H1 (cell line): ENCODE measurements around the gene CD48. TPM values are rescaled to one million over a fixed set of nuclear protein-coding genes. Genes with fewer than 3 reads are reported as not detected.

Experiments used
- CTCF ChIA-PET: fragments of 300-600 bp; sonication (Branson Sonifier 250); formaldehyde crosslinking; loops from one replicate; lab custom pipeline; 2021; ENCODE audit not compliant: partially characterized antibody; lab: Charles Lee
- POLR2A ChIA-PET: fragments of 300-600 bp; sonication (Branson Sonifier 250); formaldehyde crosslinking; loops from one replicate; lab custom pipeline; 2021; ENCODE audit warnings: inconsistent platforms; ENCODE audit not compliant: partially characterized antibody; lab: Charles Lee
- DNase-seq, 2 experiments: peaks; one replicate each; pipeline versions ENCODE4 v3.0.0 to v3.0.0-alpha.2; 2010 to 2022; ENCODE audit warnings: low spot score in 2 of 2, low read depth in 1 of 2, mixed read lengths in 1 of 2
- FAIRE-seq: peaks from 2 replicates; lab custom pipeline; 2011; peaks lifted over from hg19 to GRCh38; lab: Jason Lieb, UNC
- H2AFZ ChIP-seq: 2 replicates; pipeline ENCODE4 v1.8.1; 2012; ENCODE audit warnings: low read length, inconsistent platforms
- H2AK5ac ChIP-seq: 2 replicates; pipeline ENCODE4 v1.6.1; 2013; ENCODE audit warnings: low read depth, low read length
- H2BK120ac ChIP-seq: replicated peaks from 2 replicates; pipeline ENCODE3; 2013; ENCODE audit warnings: low read depth, low read length, inconsistent platforms
- H2BK12ac ChIP-seq: 2 replicates; pipeline ENCODE4 v1.6.1; 2013; ENCODE audit warnings: low read depth, low read length
- H2BK15ac ChIP-seq: 2 replicates; pipeline ENCODE4 v1.6.1; 2013; ENCODE audit warnings: low read length
- H2BK20ac ChIP-seq: 2 replicates; pipeline ENCODE4 v1.6.1; 2013; ENCODE audit warnings: low read length
- H2BK5ac ChIP-seq: 2 replicates; pipeline ENCODE4 v1.6.1; 2013; ENCODE audit warnings: low read depth, low read length
- H3K14ac ChIP-seq: 2 replicates; pipeline ENCODE4 v1.6.1; 2013; ENCODE audit warnings: inconsistent platforms; ENCODE audit not compliant: insufficient read length
- H3K18ac ChIP-seq: 2 replicates; pipeline ENCODE4 v1.6.1; 2013; ENCODE audit warnings: low read length; ENCODE audit errors: extremely low read depth
- H3K23ac ChIP-seq: 2 replicates; pipeline ENCODE4 v1.6.1; 2013; ENCODE audit warnings: inconsistent platforms; ENCODE audit not compliant: insufficient read length
- H3K23me2 ChIP-seq: 2 replicates; pipeline ENCODE4 v1.6.1; 2013; ENCODE audit warnings: low read depth, low read length
- H3K27ac ChIP-seq: 2 replicates; pipeline ENCODE4 v1.6.1; 2011; ENCODE audit warnings: low read depth, low read length, inconsistent platforms
- H3K27me3 ChIP-seq, 4 experiments: replicated peaks in 1 of 4; 1 replicate in 1 of 4; 2 replicates in 3 of 4; pipeline versions ENCODE4 v1.6.1 to v1.8.1; 2011 to 2013; ENCODE audit warnings: low read length in 3 of 4, mild to moderate bottlenecking in 3 of 4, inconsistent platforms in 2 of 4, mixed read lengths in 2 of 4, moderate library complexity in 1 of 4; ENCODE audit not compliant: control insufficient read depth in 3 of 4, insufficient read depth in 3 of 4; ENCODE audit errors: extremely low read depth in 1 of 4
- H3K36me3 ChIP-seq, 4 experiments: 2 replicates each; pipeline versions ENCODE4 v1.6.1 to v1.8.1; 2011 to 2013; ENCODE audit warnings: mild to moderate bottlenecking in 4 of 4, low read length in 3 of 4, moderate library complexity in 2 of 4, control low read depth in 1 of 4, inconsistent platforms in 1 of 4; ENCODE audit not compliant: insufficient read depth in 4 of 4, control insufficient read depth in 2 of 4
- H3K4ac ChIP-seq: replicated peaks from 2 replicates; pipeline ENCODE3; 2013; ENCODE audit warnings: low read length, low read depth, mixed read lengths, inconsistent platforms; ENCODE audit not compliant: insufficient read length
- H3K4me1 ChIP-seq, 4 experiments: replicated peaks in 1 of 4; 1 replicate in 1 of 4; 2 replicates in 3 of 4; pipeline versions ENCODE4 v1.6.1 to v1.8.1; 2011 to 2013; ENCODE audit warnings: low read length in 3 of 4, inconsistent platforms in 2 of 4, mixed read lengths in 1 of 4; ENCODE audit not compliant: insufficient read depth in 4 of 4, control insufficient read depth in 3 of 4
- H3K4me2 ChIP-seq, 2 experiments: 2 replicates each; pipeline versions ENCODE4 v1.6.1 to v1.8.1; 2011 to 2013; ENCODE audit warnings: low read depth in 2 of 2, low read length in 2 of 2, control low read depth in 1 of 2, inconsistent platforms in 1 of 2, mild to moderate bottlenecking in 1 of 2; ENCODE audit not compliant: insufficient read depth in 1 of 2
- H3K4me3 ChIP-seq, 4 experiments: fragments of 200-600, 300-600 bp in 1 of 4; sonication (generic), shearing (Covaris generic), sonication (Bioruptor Twin) in 1 of 4; 2 replicates each; pipeline versions ENCODE4 v1.5.1 to v1.8.1; 2011 to 2016; ENCODE audit warnings: low read length in 4 of 4, low read depth in 3 of 4, control low read depth in 2 of 4, inconsistent platforms in 2 of 4, mild to moderate bottlenecking in 2 of 4, mixed read lengths in 1 of 4, moderate library complexity in 1 of 4; ENCODE audit not compliant: insufficient read depth in 2 of 4; ENCODE audit errors: extremely low read depth in 1 of 4
- H3K56ac ChIP-seq: replicated peaks from 2 replicates; pipeline ENCODE3; 2013; ENCODE audit warnings: low read depth, mild to moderate bottlenecking, mixed read lengths, low read length, inconsistent platforms; ENCODE audit not compliant: insufficient read length
- H3K79me1 ChIP-seq: 2 replicates; pipeline ENCODE4 v1.6.1; 2013; ENCODE audit warnings: low read depth, low read length, control low read depth
- H3K79me2 ChIP-seq, 2 experiments: 2 replicates each; pipeline versions ENCODE4 v1.6.1 to v1.8.1; 2012 to 2013; ENCODE audit warnings: low read length in 2 of 2, mild to moderate bottlenecking in 2 of 2, inconsistent platforms in 1 of 2; ENCODE audit not compliant: insufficient read depth in 2 of 2, control insufficient read depth in 1 of 2
- H3K9ac ChIP-seq, 4 experiments: replicated peaks in 1 of 4; 1 replicate in 1 of 4; 2 replicates in 3 of 4; pipeline versions ENCODE4 v1.6.1 to v1.8.1; 2011 to 2013; ENCODE audit warnings: low read depth in 3 of 4, low read length in 3 of 4, control low read depth in 2 of 4, mild to moderate bottlenecking in 2 of 4, moderate library complexity in 2 of 4, inconsistent platforms in 1 of 4; ENCODE audit errors: extremely low read depth in 1 of 4
- H3K9me3 ChIP-seq, 2 experiments: 2 replicates each; pipeline versions ENCODE4 v1.6.1 to v1.8.1; 2012 to 2013; ENCODE audit warnings: mild to moderate bottlenecking in 2 of 2, moderate library complexity in 2 of 2, control low read depth in 1 of 2, inconsistent platforms in 1 of 2, low read depth in 1 of 2, low read length in 1 of 2, mixed read lengths in 1 of 2; ENCODE audit not compliant: insufficient read depth in 2 of 2
- H4K20me1 ChIP-seq, 2 experiments: replicated peaks in 1 of 2; 2 replicates each; pipeline versions ENCODE3 to v1.8.1; 2011 to 2013; ENCODE audit warnings: inconsistent platforms in 2 of 2, low read length in 2 of 2, mild to moderate bottlenecking in 1 of 2; ENCODE audit not compliant: insufficient read depth in 2 of 2, control insufficient read depth in 1 of 2
- H4K5ac ChIP-seq: 2 replicates; pipeline ENCODE4 v1.6.1; 2013; ENCODE audit warnings: low read length, low read depth, mixed read lengths, inconsistent platforms; ENCODE audit not compliant: insufficient read length
- H4K8ac ChIP-seq: 2 replicates; pipeline ENCODE4 v1.8.0; 2013; ENCODE audit warnings: mild to moderate bottlenecking, moderate library complexity, low read length, inconsistent platforms; ENCODE audit not compliant: insufficient read depth; ENCODE audit errors: extremely low read depth
- H4K91ac ChIP-seq: replicated peaks from 2 replicates; pipeline ENCODE3; 2013; ENCODE audit warnings: low read length, mixed read lengths, inconsistent platforms; ENCODE audit not compliant: insufficient read length
- ASH2L ChIP-seq: fragments of 200-600, 300-600 bp; sonication (generic); IDR thresholded peaks from one replicate; pipeline ENCODE4 v1.7.1; 2017; ENCODE audit warnings: low read length
- BACH1 ChIP-seq: IDR thresholded peaks from 2 replicates; pipeline ENCODE4 v1.6.1; 2012; ENCODE audit warnings: low read length, improper control_type of control experiment
- CBX8 ChIP-seq: fragments of 300-800, 300-1000 bp; sonication (generic); IDR thresholded peaks from 2 replicates; pipeline ENCODE4 v1.7.1; 2016; ENCODE audit warnings: low read depth, low read length, borderline replicate concordance
- E2F6 ChIP-seq: IDR thresholded peaks from 2 replicates; pipeline ENCODE4 v1.6.1; 2012; ENCODE audit warnings: inconsistent platforms
- EP300 ChIP-seq, 2 experiments: IDR thresholded peaks; 1 replicate in 1 of 2; 2 replicates in 1 of 2; pipeline ENCODE4 v1.6.1; 2011 to 2012; ENCODE audit warnings: low read depth in 2 of 2, low read length in 2 of 2, mild to moderate bottlenecking in 2 of 2, borderline replicate concordance in 1 of 2, inconsistent platforms in 1 of 2, moderate library complexity in 1 of 2
- GABPA ChIP-seq: IDR thresholded peaks from 2 replicates; pipeline ENCODE4 v1.6.1; 2011; ENCODE audit warnings: mild to moderate bottlenecking, low read length, moderate library complexity, borderline replicate concordance; ENCODE audit not compliant: insufficient read depth
- HDAC2 ChIP-seq, 2 experiments: fragments of 300-600 bp in 1 of 2; sonication (generic) in 1 of 2; IDR thresholded peaks; 2 replicates each; pipeline ENCODE4 v1.6.1; 2011 to 2012; ENCODE audit warnings: low read depth in 2 of 2, low read length in 2 of 2, mild to moderate bottlenecking in 2 of 2, moderate library complexity in 2 of 2, borderline replicate concordance in 1 of 2, inconsistent platforms in 1 of 2
- JUN ChIP-seq: IDR thresholded peaks from 2 replicates; pipeline ENCODE4 v1.6.1; 2011; ENCODE audit warnings: low read depth, mild to moderate bottlenecking, improper control_type of control experiment, low read length
- KDM4A ChIP-seq: IDR thresholded peaks from one replicate; pipeline ENCODE4 v1.7.1; 2012; ENCODE audit warnings: low read depth, mild to moderate bottlenecking, moderate library complexity, low read length, inconsistent platforms; ENCODE audit not compliant: severe bottlenecking
- KDM5A ChIP-seq: fragments of 200-600 bp; IDR thresholded peaks from 2 replicates; pipeline ENCODE4 v1.7.1; 2012; ENCODE audit warnings: mild to moderate bottlenecking, low read length, inconsistent platforms, mixed read lengths
- RNF2 ChIP-seq: fragments of 200-900, 300-1000 bp; sonication (generic); IDR thresholded peaks from 2 replicates; pipeline ENCODE4 v1.7.1; 2016; ENCODE audit warnings: borderline replicate concordance, low read depth, mild to moderate bottlenecking, antibody characterized with exemption, low read length; ENCODE audit not compliant: poor library complexity, severe bottlenecking; ENCODE audit errors: missing control alignments
- SAP30 ChIP-seq: fragments of 300-600 bp; sonication (generic); IDR thresholded peaks from 2 replicates; pipeline ENCODE4 v1.7.1; 2012; ENCODE audit warnings: low read length, moderate library complexity, mild to moderate bottlenecking, inconsistent platforms; ENCODE audit not compliant: insufficient read depth, insufficient replicate concordance
- SUZ12 ChIP-seq: fragments of 200-600 bp; sonication (generic); IDR thresholded peaks from 2 replicates; pipeline ENCODE4 v1.6.1; 2012; ENCODE audit warnings: mild to moderate bottlenecking, inconsistent platforms, low read length, moderate library complexity, mixed read lengths
- WGBS, 2 experiments: shearing (Covaris generic) in 1 of 2; methylation state at CpG; one replicate each; pipeline versions ENCODE4 v1.1.6 to v1.1.7; 2013 to 2015; ENCODE audit warnings: low lambda C conversion rate in 2 of 2, mixed read lengths in 2 of 2, inconsistent platforms in 1 of 2, low coverage in 1 of 2, missing lambda C conversion rate in 1 of 2; ENCODE audit not compliant: insufficient replicate concordance in 2 of 2, insufficient coverage in 1 of 2, insufficient read length in 1 of 2; ENCODE audit errors: extremely low coverage in 1 of 2, missing lambda C conversion rate in 1 of 2; 5-methylcytosine and 5-hydroxymethylcytosine counted together
- polyA plus RNA-seq, 7 experiments: library from polyadenylated mRNA; depleted of rRNA in 3 of 7; stranded (reverse) in 5 of 7; unstranded in 2 of 7; fragments of >200 nt in 5 of 7; fragments of 200-250 nt in 2 of 7; gene quantifications; 1 replicate in 5 of 7; 2 replicates in 1 of 7; 4 replicates in 1 of 7; pipeline versions ENCODE4 v1.2.1 to v1.2.3, GENCODE V29; 2011 to 2013; ENCODE audit warnings: missing spikeins in 2 of 7, mixed read lengths in 2 of 7
- total RNA-seq: library from RNA; stranded (reverse); fragmentation: NEBNext Ultra II Directional; extraction: Animal tissue kit (Norgen Biotek cat#: 25700); gene quantifications from 2 replicates; pipeline ENCODE4 v1.2.1, GENCODE V29; 2021

Gene CD48
- total and polyA plus RNA-seq, 2 of the 8 experiments (the other 6 are each of a cell fraction or from before 2014, with no cell fraction given) = 0.08 TPM; not detected in 1

- H3K36me3 ChIP-seq = no peaks in the 10 kb centered on the region
- H3K4me2 ChIP-seq = no peak overlapping the region
- no peaks in the 10 kb centered on the region for H4K20me1 ChIP-seq
- no peaks in the 10 kb centered on the region for H3K23me2 ChIP-seq
- ChIA-PET CTCF (interaction anchor here (1.1 to 1.3 kb wide), 2 partner anchors 14 to 79 kb away, joined by 3 read pairs; no protein-coding TSS in a partner anchor), POLR2A (no interaction called here)
- H3K9ac ChIP-seq = no peak overlapping the region
- H2BK20ac ChIP-seq = no peak overlapping the region
- FAIRE-seq (no peak), DNase-seq (no peak)
- H3K4me1 ChIP-seq = no peaks in the 10 kb centered on the region
- H4K8ac ChIP-seq = no peak overlapping the region
- 90 to 100% methylated on average over 2 to 3 of the region's 3 CpGs for WGBS, 2 experiments
- H3K18ac ChIP-seq = no peak overlapping the region
- H4K5ac ChIP-seq = no peak overlapping the region
- H2AFZ ChIP-seq = no peak overlapping the region
- no peaks in the 10 kb centered on the region for H3K9me3 ChIP-seq
- no peak overlapping the region for H2BK120ac ChIP-seq
- no peak overlapping the region for H3K23ac ChIP-seq
- no peak overlapping the region for H2BK12ac ChIP-seq
- no peak overlapping the region for H3K14ac ChIP-seq
- H3K4ac ChIP-seq = no peak overlapping the region
- no peaks in the 10 kb centered on the region for H3K27me3 ChIP-seq
- no peak overlapping the region for H3K56ac ChIP-seq
- no peak overlapping the region for H4K91ac ChIP-seq
- H2BK5ac ChIP-seq = no peak overlapping the region
- no peak overlapping the region for H3K4me3 ChIP-seq
- no peaks in the 10 kb centered on the region for H3K79me2 ChIP-seq
- H3K79me1 ChIP-seq = no peaks in the 10 kb centered on the region
- H2BK15ac ChIP-seq = no peak overlapping the region
- H2AK5ac ChIP-seq = no peak overlapping the region
- H3K27ac ChIP-seq = no peak overlapping the region
- TF ChIP-seq JUN (no peak), RNF2 (no peak), SUZ12 (no peak), CBX8 (no peak), KDM4A (no peak), ASH2L (no peak), EP300 (IDR thresholded peaks at IDR 0.05; ENCODE audit: borderline replicate concordance in 1 of 2, low read depth in 2 of 2, low read length in 2 of 2) (no peak), SAP30 (no peak), KDM5A (no peak), HDAC2 (IDR thresholded peaks at IDR 0.05; ENCODE audit: borderline replicate concordance in 1 of 2, low read depth in 2 of 2, low read length in 2 of 2) (no peak), GABPA (no peak), E2F6 (no peak), BACH1 (no peak)
Observed at GRCh38 chr1:160752406-160752805, 40.8 kb upstream of the CD48 start.
